HEK293 (cell line): ENCODE results near the gene IL1RAP.

Source experiments
- MZF1 ChIP-seq: fragments of 450-650 bp; formaldehyde crosslinking; IDR thresholded peaks from 2 replicates; pipeline ENCODE4 v1.5.1; 2017; ENCODE audit warnings: missing biosample characterization, missing genetic modification characterization, borderline replicate concordance
- YY1 ChIP-seq: fragments of 450-650 bp; formaldehyde crosslinking; IDR thresholded peaks from 2 replicates; pipeline ENCODE4 v1.5.1; 2018; ENCODE audit warnings: missing biosample characterization, missing genetic modification characterization
- ZBTB1 ChIP-seq: fragments of 450-650 bp; formaldehyde crosslinking; IDR thresholded peaks from 2 replicates; pipeline ENCODE4 v1.5.1; 2016; ENCODE audit warnings: missing biosample characterization, missing genetic modification characterization
- ZNF114 ChIP-seq: fragments of 450-650 bp; formaldehyde crosslinking; IDR thresholded peaks from 2 replicates; pipeline ENCODE4 v1.5.0; 2017; ENCODE audit warnings: missing biosample characterization, missing genetic modification characterization
- ZNF274 ChIP-seq, 2 experiments: fragments of 200-500 bp in 1 of 2; fragments of 450-650 bp in 1 of 2; sonication (Bioruptor generic) in 1 of 2; formaldehyde crosslinking in 1 of 2; IDR thresholded peaks; 2 replicates each; pipeline versions ENCODE4 v1.5.1 to v1.6.1; 2014 to 2016; ENCODE audit warnings: borderline replicate concordance in 1 of 2, inconsistent platforms in 1 of 2, low read length in 1 of 2, missing biosample characterization in 1 of 2, missing genetic modification characterization in 1 of 2
- ZNF423 ChIP-seq: fragments of 450-650 bp; formaldehyde crosslinking; IDR thresholded peaks from 2 replicates; pipeline ENCODE4 v1.5.1; 2016; ENCODE audit warnings: missing biosample characterization, missing genetic modification characterization
- ZNF426 ChIP-seq: fragments of 450-650 bp; formaldehyde crosslinking; IDR thresholded peaks from 2 replicates; pipeline ENCODE4 v1.5.1; 2017; ENCODE audit warnings: missing biosample characterization, missing genetic modification characterization, mild to moderate bottlenecking, inconsistent platforms, moderate library complexity
- ZNF514 ChIP-seq: fragments of 450-650 bp; formaldehyde crosslinking; IDR thresholded peaks from 2 replicates; pipeline ENCODE4 v1.5.1; 2016; ENCODE audit warnings: missing biosample characterization, missing genetic modification characterization
- ZNF670 ChIP-seq: fragments of 450-650 bp; formaldehyde crosslinking; IDR thresholded peaks from 2 replicates; pipeline ENCODE4 v1.5.1; 2016; ENCODE audit warnings: missing biosample characterization, missing genetic modification characterization, low read depth
- TF ChIP-seq, protein P1 (sequence below): fragments of 450-650 bp; formaldehyde crosslinking; IDR thresholded peaks from 2 replicates; pipeline ENCODE4 v1.5.1; 2016; ENCODE audit warnings: missing biosample characterization, missing genetic modification characterization
- TF ChIP-seq, protein P2 (sequence below): fragments of 450-650 bp; IDR thresholded peaks from 2 replicates; pipeline ENCODE4 v1.5.1; 2018; ENCODE audit warnings: missing biosample characterization, mild to moderate bottlenecking, missing genetic modification characterization
- TF ChIP-seq, protein P3 (sequence below): fragments of 450-650 bp; formaldehyde crosslinking; IDR thresholded peaks from 2 replicates; pipeline ENCODE4 v1.5.1; 2016; ENCODE audit warnings: missing biosample characterization, missing genetic modification characterization
- TF ChIP-seq, protein P4 (sequence below): fragments of 450-650 bp; formaldehyde crosslinking; IDR thresholded peaks from 2 replicates; pipeline ENCODE4 v1.5.1; 2016; ENCODE audit warnings: missing biosample characterization, missing genetic modification characterization

DNA sequence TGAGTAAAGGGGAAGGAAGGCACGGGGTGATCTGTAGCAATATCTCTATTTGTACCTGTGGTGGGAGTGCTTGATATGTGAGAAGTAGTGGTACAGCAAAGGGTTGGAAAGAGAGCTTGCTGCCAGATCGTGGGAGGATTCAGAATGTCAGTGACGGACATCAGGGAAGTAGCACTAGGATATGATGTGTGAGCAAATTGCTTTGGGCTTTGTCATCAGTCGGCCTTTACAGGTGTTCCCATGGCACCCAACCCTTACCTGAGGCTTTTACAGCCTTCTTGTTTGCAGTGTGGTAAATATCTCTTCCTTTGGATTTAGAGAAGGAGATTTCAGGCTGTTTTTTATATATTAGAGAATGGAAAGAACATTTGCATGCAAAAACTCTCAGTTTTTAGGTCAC is 29.8 kb downstream of the IL1RAP start:
- TF ChIP-seq, protein P1, sequence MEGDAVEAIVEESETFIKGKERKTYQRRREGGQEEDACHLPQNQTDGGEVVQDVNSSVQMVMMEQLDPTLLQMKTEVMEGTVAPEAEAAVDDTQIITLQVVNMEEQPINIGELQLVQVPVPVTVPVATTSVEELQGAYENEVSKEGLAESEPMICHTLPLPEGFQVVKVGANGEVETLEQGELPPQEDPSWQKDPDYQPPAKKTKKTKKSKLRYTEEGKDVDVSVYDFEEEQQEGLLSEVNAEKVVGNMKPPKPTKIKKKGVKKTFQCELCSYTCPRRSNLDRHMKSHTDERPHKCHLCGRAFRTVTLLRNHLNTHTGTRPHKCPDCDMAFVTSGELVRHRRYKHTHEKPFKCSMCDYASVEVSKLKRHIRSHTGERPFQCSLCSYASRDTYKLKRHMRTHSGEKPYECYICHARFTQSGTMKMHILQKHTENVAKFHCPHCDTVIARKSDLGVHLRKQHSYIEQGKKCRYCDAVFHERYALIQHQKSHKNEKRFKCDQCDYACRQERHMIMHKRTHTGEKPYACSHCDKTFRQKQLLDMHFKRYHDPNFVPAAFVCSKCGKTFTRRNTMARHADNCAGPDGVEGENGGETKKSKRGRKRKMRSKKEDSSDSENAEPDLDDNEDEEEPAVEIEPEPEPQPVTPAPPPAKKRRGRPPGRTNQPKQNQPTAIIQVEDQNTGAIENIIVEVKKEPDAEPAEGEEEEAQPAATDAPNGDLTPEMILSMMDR (tag by site-specific recombination), result no peak
- TF ChIP-seq ZBTB1 (tag by site-specific recombination) (no peak), ZNF274 (IDR thresholded peaks at IDR 0.05; ENCODE audit: low read length) (no peak), ZNF274 (tag by site-specific recombination; IDR thresholded peaks at IDR 0.05; ENCODE audit: borderline replicate concordance) (no peak), MZF1 (tag by site-specific recombination) (no peak), ZNF670 (tag by site-specific recombination) (no peak), ZNF426 (tag by site-specific recombination) (no peak), ZNF423 (tag by site-specific recombination) (no peak), ZNF514 (no peak), YY1 (tag by site-specific recombination) (no peak), ZNF114 (no peak)
- TF ChIP-seq, protein P2, sequence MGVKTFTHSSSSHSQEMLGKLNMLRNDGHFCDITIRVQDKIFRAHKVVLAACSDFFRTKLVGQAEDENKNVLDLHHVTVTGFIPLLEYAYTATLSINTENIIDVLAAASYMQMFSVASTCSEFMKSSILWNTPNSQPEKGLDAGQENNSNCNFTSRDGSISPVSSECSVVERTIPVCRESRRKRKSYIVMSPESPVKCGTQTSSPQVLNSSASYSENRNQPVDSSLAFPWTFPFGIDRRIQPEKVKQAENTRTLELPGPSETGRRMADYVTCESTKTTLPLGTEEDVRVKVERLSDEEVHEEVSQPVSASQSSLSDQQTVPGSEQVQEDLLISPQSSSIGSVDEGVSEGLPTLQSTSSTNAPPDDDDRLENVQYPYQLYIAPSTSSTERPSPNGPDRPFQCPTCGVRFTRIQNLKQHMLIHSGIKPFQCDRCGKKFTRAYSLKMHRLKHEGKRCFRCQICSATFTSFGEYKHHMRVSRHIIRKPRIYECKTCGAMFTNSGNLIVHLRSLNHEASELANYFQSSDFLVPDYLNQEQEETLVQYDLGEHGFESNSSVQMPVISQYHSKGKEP, result no peak
- TF ChIP-seq, protein P3, sequence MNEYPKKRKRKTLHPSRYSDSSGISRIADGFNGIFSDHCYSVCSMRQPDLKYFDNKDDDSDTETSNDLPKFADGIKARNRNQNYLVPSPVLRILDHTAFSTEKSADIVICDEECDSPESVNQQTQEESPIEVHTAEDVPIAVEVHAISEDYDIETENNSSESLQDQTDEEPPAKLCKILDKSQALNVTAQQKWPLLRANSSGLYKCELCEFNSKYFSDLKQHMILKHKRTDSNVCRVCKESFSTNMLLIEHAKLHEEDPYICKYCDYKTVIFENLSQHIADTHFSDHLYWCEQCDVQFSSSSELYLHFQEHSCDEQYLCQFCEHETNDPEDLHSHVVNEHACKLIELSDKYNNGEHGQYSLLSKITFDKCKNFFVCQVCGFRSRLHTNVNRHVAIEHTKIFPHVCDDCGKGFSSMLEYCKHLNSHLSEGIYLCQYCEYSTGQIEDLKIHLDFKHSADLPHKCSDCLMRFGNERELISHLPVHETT (tag by site-specific recombination), result no peak
- TF ChIP-seq, protein P4, sequence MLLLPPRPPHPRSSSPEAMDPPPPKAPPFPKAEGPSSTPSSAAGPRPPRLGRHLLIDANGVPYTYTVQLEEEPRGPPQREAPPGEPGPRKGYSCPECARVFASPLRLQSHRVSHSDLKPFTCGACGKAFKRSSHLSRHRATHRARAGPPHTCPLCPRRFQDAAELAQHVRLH (tag by site-specific recombination), result no peak
